Liver (tissue), 9 donors: Measurements from ENCODE around the gene CITED4. TPM values are rescaled to one million over a fixed set of nuclear protein-coding genes. Genes with fewer than 3 reads are reported as not detected.

Experiments used
- DNase-seq: peaks from one replicate; pipeline ENCODE4 v3.0.0-alpha.2; 2017; ENCODE audit warnings: low spot score
- H3K27ac ChIP-seq, 2 donors: one replicate each; pipeline ENCODE4 v1.7.0; 2013; ENCODE audit warnings: inconsistent platforms in 2 of 2, low read length in 2 of 2, control low read depth in 1 of 2, low read depth in 1 of 2, mild to moderate bottlenecking in 1 of 2
- H3K27me3 ChIP-seq, 4 donors: one replicate each; pipeline versions ENCODE4 v1.6.1 to v1.7.0; 2013; ENCODE audit warnings: low read length in 3 of 4, inconsistent platforms in 1 of 4, mild to moderate bottlenecking in 1 of 4, moderate library complexity in 1 of 4; ENCODE audit not compliant: control insufficient read depth in 4 of 4, insufficient read depth in 4 of 4
- H3K36me3 ChIP-seq, 4 donors: one replicate each; pipeline versions ENCODE4 v1.6.1 to v1.7.0; 2013; ENCODE audit warnings: low read length in 3 of 4, mild to moderate bottlenecking in 3 of 4, low read depth in 1 of 4, moderate library complexity in 1 of 4; ENCODE audit not compliant: control insufficient read depth in 4 of 4, insufficient read depth in 3 of 4
- H3K4me1 ChIP-seq, 4 donors: one replicate each; pipeline versions ENCODE4 v1.6.1 to v1.7.0; 2013; ENCODE audit warnings: low read length in 3 of 4, mild to moderate bottlenecking in 3 of 4, moderate library complexity in 1 of 4; ENCODE audit not compliant: control insufficient read depth in 4 of 4, insufficient read depth in 4 of 4
- H3K4me3 ChIP-seq, 3 donors: one replicate each; pipeline versions ENCODE4 v1.6.1 to v1.7.0; 2013; ENCODE audit warnings: low read length in 3 of 3, control low read depth in 1 of 3, low read depth in 1 of 3, mild to moderate bottlenecking in 1 of 3
- H3K9ac ChIP-seq, 2 donors: one replicate each; pipeline ENCODE4 v1.7.0; 2013; ENCODE audit warnings: low read length in 2 of 2, mild to moderate bottlenecking in 2 of 2, moderate library complexity in 2 of 2, control low read depth in 1 of 2, low read depth in 1 of 2
- H3K9me3 ChIP-seq, 4 donors: one replicate each; pipeline versions ENCODE4 v1.6.1 to v1.7.0; 2013; ENCODE audit warnings: low read length in 3 of 4; ENCODE audit not compliant: control insufficient read depth in 4 of 4
- ATF3 ChIP-seq: IDR thresholded peaks from 2 replicates; pipeline ENCODE4 v1.6.1; 2016; ENCODE audit warnings: antibody characterized with exemption
- CTCF ChIP-seq: fragments of 150-350 bp; IDR thresholded peaks from 2 replicates; pipeline ENCODE4 v1.5.1; 2017; ENCODE audit warnings: improper control_type of control experiment, low read depth, low read length; ENCODE audit not compliant: missing input control
- EGR1 ChIP-seq, 2 donors: IDR thresholded peaks; 2 replicates each; pipeline ENCODE4 v1.6.1; 2016 to 2018; ENCODE audit warnings: antibody characterized with exemption in 2 of 2, low read depth in 2 of 2
- FOXA1 ChIP-seq: IDR thresholded peaks from 2 replicates; pipeline ENCODE4 v1.6.1; 2016; ENCODE audit warnings: antibody characterized with exemption
- FOXA2 ChIP-seq: IDR thresholded peaks from 2 replicates; pipeline ENCODE4 v1.6.1; 2016; ENCODE audit warnings: antibody characterized with exemption
- GABPA ChIP-seq, 2 donors: IDR thresholded peaks in 1 of 2; conservative IDR thresholded peaks in 1 of 2; 2 replicates each; pipeline ENCODE4 v1.6.1; 2016; ENCODE audit warnings: antibody characterized with exemption in 2 of 2, mild to moderate bottlenecking in 1 of 2, moderate library complexity in 1 of 2
- HNF4A ChIP-seq, 2 donors: conservative IDR thresholded peaks; 2 replicates each; pipeline ENCODE4 v1.6.1; 2016; ENCODE audit warnings: antibody characterized with exemption in 2 of 2, mild to moderate bottlenecking in 2 of 2
- HNF4G ChIP-seq: IDR thresholded peaks from 2 replicates; pipeline ENCODE4 v1.6.1; 2016; ENCODE audit warnings: antibody characterized with exemption
- JUND ChIP-seq, 2 donors: IDR thresholded peaks; 2 replicates each; pipeline ENCODE4 v1.6.1; 2016; ENCODE audit warnings: antibody characterized with exemption in 2 of 2
- MAX ChIP-seq: IDR thresholded peaks from 2 replicates; pipeline ENCODE4 v1.6.1; 2016; ENCODE audit warnings: antibody characterized with exemption
- NR2F2 ChIP-seq: IDR thresholded peaks from 2 replicates; pipeline ENCODE4 v1.6.1; 2016; ENCODE audit warnings: antibody characterized with exemption
- RAD21 ChIP-seq, 2 donors: IDR thresholded peaks; 2 replicates each; pipeline ENCODE4 v1.6.1; 2016; ENCODE audit warnings: antibody characterized with exemption in 2 of 2, mild to moderate bottlenecking in 2 of 2
- REST ChIP-seq: IDR thresholded peaks from 2 replicates; pipeline ENCODE4 v1.6.1; 2016; ENCODE audit warnings: antibody characterized with exemption, mild to moderate bottlenecking
- RXRA ChIP-seq, 2 donors: IDR thresholded peaks; 2 replicates each; pipeline ENCODE4 v1.6.1; 2017 to 2018; ENCODE audit warnings: antibody characterized with exemption in 2 of 2, mild to moderate bottlenecking in 1 of 2
- SP1 ChIP-seq: IDR thresholded peaks from 2 replicates; pipeline ENCODE4 v1.6.1; 2018; ENCODE audit warnings: antibody characterized with exemption, mild to moderate bottlenecking
- TAF1 ChIP-seq: conservative IDR thresholded peaks from 2 replicates; pipeline ENCODE4 v1.6.1; 2016; ENCODE audit warnings: antibody characterized with exemption, mild to moderate bottlenecking
- YY1 ChIP-seq: IDR thresholded peaks from 2 replicates; pipeline ENCODE4 v1.6.1; 2016; ENCODE audit warnings: antibody characterized with exemption, mild to moderate bottlenecking
- ZBTB33 ChIP-seq: IDR thresholded peaks from 2 replicates; pipeline ENCODE4 v1.6.1; 2016; ENCODE audit warnings: antibody characterized with exemption
- WGBS: extraction: QIAGEN DNeasy Blood & Tissue Kit; methylation state at CpG from one replicate; pipeline ENCODE4 v1.1.7; 2013; 5-methylcytosine and 5-hydroxymethylcytosine counted together
- polyA plus RNA-seq, 2 donors: library from polyadenylated mRNA; stranded (reverse) in 1 of 2; unstranded in 1 of 2; fragments of 200-250 nt in 1 of 2; fragments of >200 nt in 1 of 2; fragmentation: Nextera tagmentation in 1 of 2; extraction: Ambion mirVana in 1 of 2; gene quantifications; one replicate each; pipeline versions ENCODE4 v1.2.1 to v1.2.3, GENCODE V29; 2013 to 2015
- total RNA-seq, 2 donors: library from RNA; depleted of rRNA; stranded (reverse); fragments of >200 nt; gene quantifications; one replicate each; pipeline ENCODE4 v1.2.3, GENCODE V29; 2014
- donor health status: healthy.
- donor health status: healthy.
- donor health status: healthy.
- donor health status: healthy.
- donor health status: healthy.

Gene CITED4
- total and polyA plus RNA-seq, 4 donors: 1.4 to 9.9 (median 5.2) TPM

GRCh38 chr1:40833979-40834378 is 28.2 kb downstream of the CITED4 start:
- no peaks in the 10 kb centered on the region for H3K27me3 ChIP-seq
- H3K4me3 ChIP-seq: no peak overlapping the region
- no peaks in the 10 kb centered on the region for H3K9me3 ChIP-seq
- TF ChIP-seq HNF4A (conservative IDR thresholded peaks at IDR 0.05) (no peak), ZBTB33 (no peak), ATF3 (no peak), HNF4G (no peak), GABPA (IDR thresholded peaks at IDR 0.05 in 1 of 2, conservative IDR thresholded peaks at IDR 0.05 in 1 of 2) (no peak)
- DNase-seq: no peak
- H3K27ac ChIP-seq: no peak overlapping the region
- WGBS: 90% methylated on average over 1 of the region's 1 CpG
- H3K4me1 ChIP-seq: no peaks in the 10 kb centered on the region
- no peaks in the 10 kb centered on the region for H3K36me3 ChIP-seq
- no peak overlapping the region for H3K9ac ChIP-seq

- Histone ChIP-seq H3K9ac (no peak overlapping the region), H3K36me3 (no peaks in the 10 kb centered on the region), H3K9me3 (no peaks in the 10 kb centered on the region), H3K4me1 (no peaks in the 10 kb centered on the region), H3K27me3 (no peaks in the 10 kb centered on the region), H3K27ac (no peak overlapping the region), H3K4me3 (no peak overlapping the region)
- WGBS: 93% methylated on average over 22 of the region's 22 CpGs
- no peak for DNase-seq
- TF ChIP-seq GABPA (IDR thresholded peaks at IDR 0.05 in 1 of 2, conservative IDR thresholded peaks at IDR 0.05 in 1 of 2) (no peak), MAX (no peak), SP1 (no peak), HNF4A (conservative IDR thresholded peaks at IDR 0.05) (no peak), RXRA (IDR thresholded peaks at IDR 0.05) (no peak), CTCF (no peak), REST (no peak), ATF3 (no peak), JUND (IDR thresholded peaks at IDR 0.05) (no peak), TAF1 (no peak), YY1 (no peak), RAD21 (IDR thresholded peaks at IDR 0.05) (no peak), NR2F2 (no peak), FOXA1 (no peak), ZBTB33 (no peak), EGR1 (IDR thresholded peaks at IDR 0.05; ENCODE audit: low read depth in 2 of 2) (no peak), HNF4G (no peak), FOXA2 (no peak)
Observed at GRCh38 chr1:40831001-40831732, 31.0 kb downstream of the CITED4 start.
